Stimulated activated CD8-positive, alpha-beta memory T cell treated with anti-CD3 and anti-CD28 coated beads, Interleukin-2, amount 100 ng/mL, for 48 hours (primary cell): ENCODE data around the gene ZSCAN2.
"Not testable (repeated sequence)": the region's sequence is repeated elsewhere in the genome, so short reads cannot be mapped to it uniquely, and the experiment has no call there.

ENCODE experiments used
- DNase-seq, 2 donors: peaks; one replicate each; pipeline ENCODE4 v3.0.0-alpha.2; 2020; ENCODE audit warnings: low read depth in 2 of 2

ZSCAN2 gene

DNA sequence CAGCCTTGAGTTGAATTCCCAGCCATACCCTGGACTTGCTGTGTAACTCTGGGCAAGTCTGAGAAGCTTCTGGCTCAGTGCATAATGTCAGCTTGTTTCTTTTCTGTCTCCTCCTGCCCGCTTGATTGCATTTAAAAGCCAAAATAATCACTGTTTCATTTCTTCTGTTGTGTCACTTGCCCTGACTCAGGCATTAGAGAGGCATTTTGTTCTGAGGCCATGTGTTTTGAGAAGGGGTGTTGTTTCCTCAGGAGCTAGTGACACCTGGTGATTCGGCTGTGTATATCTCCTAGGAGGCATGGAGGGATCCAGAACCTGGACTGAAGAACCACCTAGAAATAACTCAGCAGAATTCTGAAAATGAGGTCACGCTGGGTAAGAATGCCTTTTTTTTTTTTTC lies 37.3 kb downstream of the ZSCAN2 start:
- no peak for DNase-seq

DNA sequence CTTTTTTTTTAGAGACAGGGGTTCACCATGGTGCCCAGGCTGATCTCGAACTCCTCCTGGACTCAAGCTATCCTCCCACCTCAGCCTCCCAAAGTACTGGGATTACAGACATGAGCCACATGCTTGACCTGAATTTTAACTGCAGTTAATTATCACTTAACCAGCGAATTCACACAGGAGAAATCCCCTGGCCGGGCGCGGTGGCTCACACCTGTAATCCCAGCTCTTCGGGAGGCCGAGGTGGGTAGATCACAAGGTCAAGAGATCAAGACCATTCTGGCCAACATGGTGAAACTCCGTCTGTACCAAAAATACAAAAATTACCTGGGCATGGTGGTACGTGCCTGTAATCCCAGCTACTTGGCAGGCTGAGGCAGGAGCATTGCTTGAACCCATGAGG lies 41.1 kb downstream of the ZSCAN2 start:
- not testable (repeated sequence) for DNase-seq

DNA sequence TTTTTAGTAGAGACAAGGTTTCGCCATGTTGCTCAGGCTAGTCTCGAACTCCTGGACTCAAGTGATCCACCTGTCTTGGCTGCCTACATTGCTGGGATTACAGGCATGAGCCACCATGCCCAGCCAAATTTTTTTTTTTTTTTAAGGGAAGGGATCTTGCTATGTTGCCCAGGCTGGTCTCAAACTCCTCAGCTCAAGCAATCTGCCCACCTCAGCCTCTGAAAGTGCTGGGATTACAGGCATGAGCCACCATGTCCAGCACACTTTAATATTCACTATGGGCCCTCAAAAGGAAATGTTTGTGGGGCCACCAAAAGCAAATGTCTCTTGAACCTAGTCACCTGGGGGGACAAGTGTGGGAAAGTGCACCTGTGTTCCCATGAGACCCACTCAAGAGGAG lies 41.8 kb downstream of the ZSCAN2 start:
- not testable (repeated sequence) for DNase-seq

DNA sequence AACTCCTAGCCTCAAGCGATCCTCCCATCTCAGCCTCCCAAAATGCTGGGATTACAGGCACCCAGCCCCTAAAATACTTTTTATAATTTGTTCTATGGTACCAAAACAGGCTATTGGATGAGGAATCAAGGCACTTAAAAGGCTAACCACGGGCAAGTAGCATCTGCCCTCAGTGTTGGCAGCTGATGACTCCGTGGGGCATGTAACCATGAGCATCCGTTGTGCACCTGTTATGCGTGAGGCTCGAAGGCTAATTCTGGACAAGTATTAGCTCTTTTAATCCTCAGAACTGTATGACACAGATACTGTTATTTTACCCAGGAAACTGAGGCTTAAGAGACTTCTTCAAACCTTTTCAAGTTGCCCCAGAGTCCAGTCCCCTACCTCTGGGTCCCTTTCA lies 43.0 kb downstream of the ZSCAN2 start:
- no peak for DNase-seq

DNA sequence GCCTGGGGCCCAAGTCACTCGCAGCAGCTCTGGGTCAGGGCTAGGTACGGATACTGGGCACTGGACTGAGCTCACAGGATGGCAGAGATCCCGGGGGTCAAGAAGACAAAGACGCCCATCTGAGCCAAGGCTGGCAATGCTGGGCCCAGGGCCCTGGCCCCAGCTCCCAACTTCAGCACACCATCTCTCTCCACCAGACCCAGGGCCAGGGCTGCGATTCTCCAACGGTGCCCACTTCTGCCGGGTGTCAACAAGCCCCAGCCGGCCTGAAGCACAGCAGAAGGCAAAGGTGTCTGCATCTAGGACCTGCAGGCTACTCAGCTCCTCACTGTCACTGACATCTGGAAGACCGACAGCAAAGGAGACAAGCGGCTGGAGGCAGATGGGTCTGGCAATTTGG lies 44.7 kb downstream of the ZSCAN2 start:
- no peak for DNase-seq

DNA sequence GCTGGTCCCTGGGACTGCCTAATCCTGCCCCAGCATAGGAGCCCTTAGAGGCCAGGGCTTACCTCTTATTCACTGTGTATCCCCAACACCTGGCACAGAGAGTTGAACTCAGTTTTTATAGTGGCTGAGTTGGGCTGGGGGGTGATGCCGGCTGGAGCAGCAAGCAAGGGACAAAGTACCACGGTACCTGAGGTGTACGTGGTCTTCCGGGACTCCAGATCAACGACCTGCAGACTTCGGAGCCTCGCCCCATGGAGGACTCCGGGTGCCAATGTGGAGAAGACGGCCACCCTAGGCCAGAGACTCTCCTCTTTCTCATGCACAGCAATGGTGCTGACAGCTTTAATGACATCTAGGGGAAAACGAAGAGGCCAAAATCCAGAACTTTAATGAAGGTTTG lies 45.2 kb downstream of the ZSCAN2 start:
- no peak for DNase-seq

DNA sequence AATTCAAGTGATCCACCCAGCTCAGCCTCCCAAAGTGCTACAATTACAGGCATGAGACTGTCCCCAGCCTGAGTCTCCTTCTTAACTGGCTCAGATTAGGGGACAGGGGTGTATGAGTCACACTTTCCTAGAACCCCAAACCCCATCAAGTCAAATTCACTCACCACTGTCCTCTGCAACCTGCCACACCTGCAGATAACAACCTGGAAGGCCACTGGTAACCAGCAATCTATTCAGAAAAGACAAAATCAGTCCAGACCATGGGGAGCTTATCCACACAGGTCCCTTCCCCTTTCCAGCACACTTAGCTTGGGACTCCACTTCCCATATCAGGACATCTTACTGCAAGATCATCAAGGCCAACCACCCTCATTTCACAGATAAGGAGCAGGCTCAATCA lies 46.9 kb downstream of the ZSCAN2 start:
- DNase-seq = no peak

DNA sequence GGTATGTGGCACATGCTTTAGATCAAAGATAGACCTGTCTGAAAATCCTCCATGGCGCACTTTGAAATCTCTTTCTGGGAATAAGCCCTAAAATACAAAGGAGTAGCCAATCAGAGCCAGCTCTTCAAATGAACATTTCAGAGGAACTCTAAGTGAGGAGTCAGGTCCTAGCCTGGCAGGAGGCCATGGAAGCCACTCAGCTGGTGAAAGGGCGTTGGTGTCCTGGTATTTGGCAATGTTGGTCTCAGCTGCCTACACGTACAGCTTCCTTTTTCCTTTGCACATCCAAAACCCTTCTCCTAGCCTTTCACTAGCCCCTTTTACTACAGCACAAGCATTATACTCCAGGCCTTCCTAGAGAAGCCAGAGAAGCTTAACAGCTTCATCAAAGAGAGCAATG lies 47.7 kb downstream of the ZSCAN2 start:
- DNase-seq = no peak

DNA sequence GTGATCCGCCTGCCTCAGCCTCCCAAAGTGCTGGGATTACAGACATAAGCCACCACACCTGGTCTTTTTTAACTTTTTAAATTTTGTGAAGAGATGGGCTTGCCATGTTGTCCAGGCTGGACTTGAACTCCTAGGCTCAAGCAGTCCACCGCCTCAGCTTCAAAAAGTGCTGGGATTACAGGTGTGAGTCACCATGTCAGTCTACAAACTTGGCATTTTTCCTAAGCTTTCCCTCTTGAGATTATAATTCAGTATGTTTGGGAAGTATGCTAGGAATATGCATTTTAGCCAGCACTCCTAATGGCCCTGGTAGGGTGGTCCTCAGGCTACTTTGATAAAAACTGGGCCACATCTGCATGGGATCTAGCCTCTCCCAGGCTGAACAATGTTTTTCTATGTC lies 48.9 kb downstream of the ZSCAN2 start:
- DNase-seq = no peak

DNA sequence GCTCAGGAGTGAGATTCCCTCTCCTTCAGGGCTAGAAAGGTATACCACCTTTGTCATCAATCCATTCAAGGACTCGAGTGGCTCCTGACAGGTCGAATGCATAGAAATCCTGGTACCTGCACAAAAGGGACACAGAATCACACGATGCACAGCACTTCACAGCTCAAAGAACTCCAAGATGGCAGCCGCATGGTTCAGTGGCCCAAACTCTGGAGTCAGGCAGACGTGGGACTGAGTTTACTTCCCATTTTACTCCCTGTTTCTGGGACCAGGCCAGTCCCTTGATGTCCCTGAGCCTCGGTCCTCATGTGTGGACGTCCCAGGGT lies 52.7 kb downstream of the ZSCAN2 start:
- DNase-seq = no peak

DNA sequence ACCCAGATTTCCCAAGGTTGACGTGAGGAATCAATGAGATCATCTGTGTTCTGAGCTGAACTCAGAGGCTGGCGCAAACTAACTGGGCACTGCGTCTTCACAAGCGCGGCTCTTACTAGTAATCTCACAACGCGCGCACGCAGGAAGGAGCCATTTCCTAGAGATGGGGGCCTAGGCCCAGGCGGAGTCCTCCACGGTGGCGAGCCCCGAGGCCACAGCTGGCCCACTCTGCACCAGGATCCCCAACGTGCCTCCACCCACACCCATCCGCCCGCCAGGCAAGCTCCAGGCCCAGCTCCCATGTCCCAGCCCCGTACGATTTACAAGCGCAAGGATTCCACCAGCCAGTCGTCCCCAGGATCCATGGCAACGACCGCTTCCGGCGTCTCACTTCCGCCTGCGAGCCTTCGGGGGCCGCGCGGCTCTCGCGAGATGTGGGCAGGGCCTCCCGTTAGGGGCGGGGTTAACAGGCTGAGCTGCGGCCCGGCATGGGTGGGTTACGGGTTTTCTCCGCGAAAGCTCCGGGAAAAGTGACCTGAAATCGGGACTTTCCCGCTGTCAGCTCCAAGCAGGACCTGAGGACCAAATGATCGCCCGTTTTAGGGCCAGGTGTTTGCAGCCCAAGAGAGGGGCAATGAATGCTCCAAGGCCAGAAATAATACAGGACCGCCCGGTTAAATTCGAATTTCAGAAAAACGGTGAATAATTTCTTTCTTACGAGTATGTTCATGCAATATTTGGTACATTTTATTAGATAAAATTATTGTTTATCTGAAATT lies 53.3 kb downstream of the ZSCAN2 start, which contains the start of gene WDR73:
Gene WDR73, minus strand, starts transcription at position 374 of the 779 bp plus-strand sequence. Its CDS starts 9 bp downstream, at position 365.
- peak; percentile 95 to 97 for DNase-seq

DNA sequence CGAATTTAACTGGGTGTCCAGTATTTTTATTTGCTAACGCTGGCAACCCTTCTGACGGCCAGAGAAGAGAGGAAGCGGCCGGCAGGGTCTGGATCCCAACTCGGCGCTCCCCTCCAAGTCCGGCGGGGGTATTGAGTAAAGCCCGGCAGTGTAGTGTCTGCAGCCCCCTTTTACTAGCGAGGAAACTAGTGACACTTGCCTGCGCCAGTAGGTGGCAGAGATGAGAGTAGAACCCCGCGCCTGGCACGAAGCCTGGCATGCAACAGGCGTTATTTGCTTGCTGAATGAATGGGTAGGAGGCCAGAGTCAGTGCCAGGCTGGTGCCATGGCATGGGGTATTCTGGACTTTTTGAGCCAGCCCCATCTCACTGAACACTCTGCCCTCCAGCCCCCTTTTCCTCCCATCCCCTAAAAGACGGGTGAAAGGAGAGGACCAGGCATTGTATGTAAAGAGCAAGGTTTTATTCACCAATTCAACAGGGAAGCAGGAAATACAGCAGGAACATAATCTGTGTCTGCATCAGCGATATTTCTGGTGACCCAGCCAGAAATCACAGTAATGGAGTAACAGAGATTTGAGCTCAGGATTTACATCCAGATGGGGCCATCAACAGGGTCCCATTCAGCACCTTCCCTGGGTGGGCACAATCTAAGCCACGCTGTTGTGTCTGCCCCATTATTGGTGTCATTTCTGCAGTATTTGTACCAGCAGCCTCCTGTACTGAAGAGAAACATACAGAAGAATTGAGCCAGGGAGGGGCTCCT lies 54.1 kb downstream of the ZSCAN2 start:
- DNase-seq = peak; percentile 53 to 54

DNA sequence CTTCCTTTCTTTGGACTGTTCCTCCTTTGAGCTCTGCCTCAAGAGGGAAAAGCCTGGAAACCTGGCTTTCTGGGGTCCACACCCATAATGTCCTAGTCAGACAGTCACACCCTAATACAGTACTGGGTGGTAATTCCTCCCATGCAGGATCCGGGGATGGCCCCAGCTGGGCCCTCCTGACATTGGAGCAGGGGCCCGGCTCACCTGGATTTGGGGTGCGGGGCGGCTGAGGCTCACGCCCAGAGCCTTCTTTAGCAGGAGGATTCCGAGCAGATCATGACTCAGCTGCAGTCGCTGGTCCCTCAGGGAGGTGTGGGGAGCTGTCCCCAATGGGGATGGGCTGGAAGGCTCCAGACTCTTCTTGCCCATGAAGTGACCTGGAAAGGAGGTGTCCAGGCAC lies 56.2 kb downstream of the ZSCAN2 start:
- no peak for DNase-seq

DNA sequence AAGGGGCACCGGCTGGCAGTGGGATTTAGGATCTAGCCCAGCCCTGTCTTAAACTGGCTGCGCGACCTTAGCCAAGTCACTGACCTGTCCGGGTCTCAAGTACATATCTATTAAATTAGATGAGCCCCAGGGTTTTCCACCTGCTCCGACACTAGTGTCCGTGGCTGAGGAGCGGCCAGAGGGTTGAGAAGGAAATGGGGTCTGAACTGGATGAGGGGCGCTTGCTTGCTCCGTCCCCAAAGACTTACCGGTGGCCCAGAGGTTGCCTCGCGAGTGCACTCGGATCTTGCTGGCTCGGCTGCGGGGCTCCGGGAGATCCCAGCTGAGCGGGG lies 56.9 kb downstream of the ZSCAN2 start:
- DNase-seq = no peak

DNA sequence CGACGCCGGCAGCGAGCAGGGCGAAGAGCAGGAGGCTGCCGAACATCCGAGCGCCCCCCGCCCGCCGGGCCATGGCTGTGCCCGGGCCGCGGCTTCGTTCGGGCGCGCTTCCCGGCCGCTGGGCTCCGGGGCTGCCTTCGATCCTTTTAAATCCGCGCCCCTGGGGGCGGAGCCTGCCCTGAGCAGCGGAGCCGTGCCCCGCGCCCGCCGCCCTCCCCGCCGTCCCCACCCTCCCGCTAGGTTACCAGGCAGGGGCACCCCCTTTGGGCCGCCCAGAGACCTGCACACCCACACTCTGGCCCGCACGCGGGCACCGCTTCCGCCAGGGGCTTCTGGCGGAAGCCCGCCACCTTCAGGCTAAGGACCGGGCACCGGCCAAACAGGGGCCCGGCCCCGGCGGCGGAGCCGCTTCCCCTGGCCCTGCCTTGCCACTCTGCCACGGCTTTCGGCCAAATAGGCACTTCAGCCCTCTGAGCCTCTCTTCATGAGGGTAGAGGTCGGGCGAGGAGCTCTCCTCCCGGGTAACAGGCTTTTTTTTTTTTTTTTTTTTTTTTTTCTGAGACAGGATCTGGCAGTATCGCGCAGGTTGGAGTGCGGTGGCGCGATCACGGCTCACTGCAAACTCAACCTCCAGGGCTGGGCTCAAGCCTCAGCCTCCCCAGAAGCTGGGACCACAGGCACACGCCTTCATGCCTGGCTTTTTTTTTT lies 57.4 kb downstream of the ZSCAN2 start, which contains the start of gene NMB:
Gene NMB, minus strand, starts transcription at position 120 of the 708 bp plus-strand sequence. Its CDS starts 47 bp downstream, at position 73.
- DNase-seq = peak; percentile 78

DNA sequence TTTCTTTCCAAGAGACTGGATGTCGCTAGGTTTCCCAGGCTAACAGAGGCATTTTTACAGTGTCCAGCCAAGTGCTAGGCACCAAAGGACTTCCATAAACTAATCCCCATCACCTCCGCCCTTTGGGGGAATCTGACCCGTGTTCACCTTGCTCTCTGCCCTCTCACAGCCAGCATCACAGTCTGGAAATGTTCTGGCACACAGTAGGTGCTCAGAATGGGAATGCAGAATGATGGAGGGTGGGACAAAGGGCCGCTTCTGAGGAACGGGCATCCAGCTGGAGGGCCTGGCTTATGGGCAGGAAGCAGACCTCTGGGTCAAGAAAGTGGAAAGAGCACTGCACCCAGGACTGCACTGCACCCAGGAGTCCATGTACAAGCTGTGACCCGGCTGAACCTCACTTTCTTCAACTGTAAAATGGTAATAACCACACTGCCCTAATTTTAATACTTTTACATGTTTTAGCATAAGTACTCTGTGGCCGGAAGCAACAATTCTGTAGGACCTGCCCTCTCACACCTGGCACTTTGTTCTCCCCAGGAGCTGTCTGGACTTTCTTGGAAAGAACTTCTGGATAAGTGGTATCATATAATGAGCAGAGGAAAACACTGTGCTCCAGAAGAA lies 58.1 kb downstream of the ZSCAN2 start:
- no peak for DNase-seq

DNA sequence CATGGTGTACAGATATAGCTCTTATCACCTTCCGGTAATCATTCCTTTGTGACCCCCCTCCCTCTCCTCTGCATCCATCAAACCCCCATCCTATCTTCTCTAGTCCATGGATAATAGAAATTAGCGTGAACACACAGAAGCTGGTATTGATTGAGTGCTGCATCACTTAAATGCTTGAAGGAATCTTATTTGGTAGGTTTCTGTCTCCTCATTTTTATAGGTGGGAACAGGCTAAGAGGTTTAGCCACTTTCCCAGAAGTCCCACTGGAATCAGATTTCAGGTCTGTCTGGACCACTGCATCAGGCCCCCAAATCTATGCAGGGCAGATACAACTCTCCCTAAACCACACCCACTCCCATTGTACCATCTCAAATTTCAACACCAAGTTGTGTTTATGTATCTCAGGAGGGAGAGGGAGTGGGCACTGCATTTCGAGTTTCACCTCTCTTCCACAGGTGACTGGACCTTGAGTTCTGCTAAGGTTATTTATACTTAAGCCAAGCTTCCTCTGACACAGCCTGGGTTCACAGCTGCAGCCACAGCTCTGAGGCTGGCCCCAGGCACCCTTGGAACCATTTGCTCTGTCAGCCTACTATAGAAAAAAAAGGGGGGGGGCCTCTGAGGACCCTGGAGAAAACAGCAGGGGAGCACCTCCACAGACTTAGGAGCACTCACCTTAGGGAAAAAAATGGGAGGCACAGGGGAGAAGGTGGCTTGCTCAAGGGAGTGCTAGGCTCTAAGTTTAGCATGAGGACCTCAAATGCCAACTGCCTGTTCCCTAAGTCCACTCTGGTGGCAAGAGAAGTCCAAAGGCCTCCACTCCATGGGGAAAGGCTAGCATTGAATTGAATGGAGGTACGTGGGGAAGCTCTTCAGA lies 59.3 kb downstream of the ZSCAN2 start:
- no peak for DNase-seq

DNA sequence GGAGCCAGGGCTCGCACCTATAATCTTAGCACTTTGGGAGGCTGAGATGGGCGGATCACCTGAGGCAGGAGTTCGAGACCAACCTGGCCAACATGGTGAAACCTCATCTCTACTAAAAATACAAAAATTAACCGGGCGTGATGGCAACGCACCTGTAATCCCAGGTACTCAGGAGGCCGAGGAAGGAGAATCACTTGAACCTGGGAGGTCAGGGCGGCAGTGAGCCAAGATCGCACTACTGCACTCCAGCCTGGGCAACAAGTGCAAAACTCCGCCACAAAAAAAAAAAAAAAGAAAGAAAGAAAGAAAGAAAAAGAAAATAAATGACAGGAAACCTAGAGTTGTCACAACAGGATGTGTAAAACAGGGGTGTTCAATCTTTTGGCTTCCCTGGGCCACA lies 60.2 kb downstream of the ZSCAN2 start:
- DNase-seq = no peak

DNA sequence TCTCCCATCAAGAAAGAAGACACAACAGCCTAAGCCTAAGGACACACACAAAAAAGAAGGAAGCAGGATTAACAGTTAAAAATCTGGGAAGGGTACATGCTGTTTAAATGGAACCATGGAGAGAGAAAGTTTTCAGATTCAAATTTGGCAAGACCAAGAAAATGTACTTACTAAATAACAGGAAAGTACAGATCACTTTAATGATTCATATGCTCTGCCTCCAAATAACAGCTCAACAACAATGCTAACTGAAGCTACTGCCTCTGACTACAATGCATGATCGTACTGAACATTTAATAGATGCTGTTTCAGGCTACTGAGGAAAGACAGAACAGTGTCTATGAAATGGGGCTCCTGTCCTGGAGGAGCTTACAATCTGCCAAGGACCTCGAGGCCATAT lies 65.6 kb downstream of the ZSCAN2 start:
- no peak for DNase-seq

DNA sequence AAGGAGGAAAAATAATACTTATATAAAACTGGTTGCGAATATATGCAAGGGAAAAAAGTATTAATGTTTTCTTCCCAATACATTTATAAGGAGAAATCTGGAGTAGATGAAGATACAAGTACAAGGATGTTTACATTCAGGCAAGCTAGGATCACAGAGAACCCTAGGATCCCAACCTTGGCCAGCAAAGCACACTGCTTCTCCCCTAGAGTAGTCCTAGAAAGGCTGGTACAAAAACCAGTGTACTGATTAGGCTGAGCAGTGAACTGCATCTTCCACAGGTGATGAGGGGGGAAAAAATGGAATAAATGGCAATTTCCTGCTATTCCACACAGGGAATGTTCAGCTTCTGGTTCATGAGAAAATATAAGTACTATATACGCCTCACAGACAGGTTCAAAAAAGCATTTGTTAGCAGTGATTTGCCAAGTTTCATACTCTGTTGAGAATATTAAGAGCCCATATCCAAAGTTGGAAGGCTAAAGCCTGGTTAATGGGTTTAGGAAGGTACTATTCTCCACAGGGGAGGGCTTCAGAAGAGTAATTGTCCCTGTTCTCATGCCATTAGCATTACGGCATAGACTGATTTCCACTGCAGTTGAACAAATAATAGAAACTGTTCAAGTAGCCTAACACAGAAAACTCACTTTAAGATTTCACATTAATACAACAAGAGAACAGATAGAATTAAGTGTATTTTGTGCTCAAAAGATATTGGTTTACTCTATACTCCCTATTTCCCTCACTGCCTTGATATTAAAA lies 67.6 kb downstream of the ZSCAN2 start:
- DNase-seq = no peak
